Esophagus muscularis mucosa (tissue), 4 donors: ENCODE measurements around the gene TCERG1L. TPM values are rescaled to one million over a fixed set of nuclear protein-coding genes. Genes with fewer than 3 reads are reported as not detected.

Source experiments
- DNase-seq: peaks from one replicate; pipeline ENCODE4 v3.0.0-alpha.2; 2017; ENCODE audit errors: extremely low spot score
- H3K27ac ChIP-seq, 4 donors: fragments of 200-600 bp; sonication (generic); replicated peaks in 1 of 4; 1 replicate in 3 of 4; 2 replicates in 1 of 4; pipeline ENCODE4 v1.5.1; 2016 to 2019; ENCODE audit warnings: mild to moderate bottlenecking in 1 of 4
- H3K27me3 ChIP-seq, 4 donors: fragments of 200-600 bp; sonication (generic); one replicate each; pipeline versions ENCODE4 v1.5.1 to v1.6.0; 2016 to 2019
- H3K36me3 ChIP-seq, 4 donors: fragments of 200-600 bp; sonication (generic); one replicate each; pipeline ENCODE4 v1.5.1; 2016 to 2019
- H3K4me1 ChIP-seq, 4 donors: fragments of 200-600 bp; sonication (generic); one replicate each; pipeline ENCODE4 v1.5.1; 2016 to 2019
- H3K4me3 ChIP-seq, 4 donors: fragments of 200-600 bp; sonication (generic); 1 replicate in 2 of 4; 2 replicates in 2 of 4; pipeline ENCODE4 v1.5.1; 2016 to 2019; ENCODE audit warnings: mild to moderate bottlenecking in 4 of 4, moderate library complexity in 1 of 4
- H3K9me3 ChIP-seq, 4 donors: fragments of 200-600 bp; sonication (generic); 1 replicate in 3 of 4; 2 replicates in 1 of 4; pipeline ENCODE4 v1.5.1; 2016 to 2019
- CTCF ChIP-seq, 3 experiments: fragments of 200-600 bp in 2 of 3; fragments of 450-650 bp in 1 of 3; sonication (generic) in 2 of 3; IDR thresholded peaks; one replicate each; pipeline ENCODE4 v1.5.1; 2017 to 2019; ENCODE audit warnings: antibody characterized with exemption in 3 of 3, mild to moderate bottlenecking in 2 of 3, moderate library complexity in 1 of 3
- EP300 ChIP-seq: sonication (generic); formaldehyde crosslinking; IDR thresholded peaks from one replicate; pipeline ENCODE4 v1.6.1; 2017; ENCODE audit warnings: antibody characterized with exemption
- POLR2A ChIP-seq: fragments of 450-650 bp; IDR thresholded peaks from one replicate; pipeline ENCODE4 v1.6.1; 2017; ENCODE audit warnings: antibody characterized with exemption, moderate library complexity, mild to moderate bottlenecking, low read depth
- POLR2AphosphoS5 ChIP-seq, 2 donors: sonication (generic); formaldehyde crosslinking; IDR thresholded peaks; one replicate each; pipeline ENCODE4 v1.6.1; 2017; ENCODE audit warnings: antibody characterized with exemption in 2 of 2
- WGBS: methylation state at CpG from one replicate; pipeline ENCODE4 v1.1.5; 2018; 5-methylcytosine and 5-hydroxymethylcytosine counted together
- intact Hi-C: fragments of 100-400 bp; cut with DNase I; formaldehyde crosslinking; loops from one replicate; pipeline ENCODE4 v1.15.1; 2023
- total RNA-seq, 4 donors: library from RNA; depleted of rRNA; stranded (reverse); fragments of >200 nt; gene quantifications; one replicate each; pipeline versions ENCODE4 v1.1.0 to v1.2.1, GENCODE V29; 2016

The TCERG1L gene
- total RNA-seq, 4 donors from 2014 or later, result not detected

GRCh38 chr10:131068311-131068710 is 243.2 kb downstream of the TCERG1L start:
- H3K4me3 ChIP-seq, result no peak overlapping the region
- no peak for DNase-seq
- 94% methylated on average over 16 of the region's 16 CpGs for WGBS

GRCh38 chr10:131067690-131068089 is 243.8 kb downstream of the TCERG1L start:
- intact Hi-C loops, result no loop called here
- TF ChIP-seq CTCF (IDR thresholded peaks at IDR 0.05), result no peak
- no peak for TF ChIP-seq POLR2A
- no peak for TF ChIP-seq POLR2AphosphoS5 (IDR thresholded peaks at IDR 0.05)
- no peak for TF ChIP-seq EP300
- no peak overlapping the region for H3K27ac ChIP-seq
- WGBS, result 84% methylated on average over 3 of the region's 4 CpGs
- H3K27me3 ChIP-seq, result peaks cover 0 to 29% (median 0%) of the 10 kb centered on the region in 4 donors
- DNase-seq, result no peak
- H3K4me3 ChIP-seq, result no peak overlapping the region
- H3K36me3 ChIP-seq, result no peaks in the 10 kb centered on the region
- H3K9me3 ChIP-seq, result no peaks in the 10 kb centered on the region
- no peaks in the 10 kb centered on the region for H3K4me1 ChIP-seq

More at GRCh38 chr10:131068311-131068710, 243.2 kb downstream of the TCERG1L start:
- intact Hi-C loops, result no loop called here
- no peak for TF ChIP-seq POLR2A
- TF ChIP-seq POLR2AphosphoS5 (IDR thresholded peaks at IDR 0.05), result no peak
- TF ChIP-seq CTCF (IDR thresholded peaks at IDR 0.05), result no peak
- TF ChIP-seq EP300, result no peak
- Histone ChIP-seq H3K36me3 (no peaks in the 10 kb centered on the region), H3K4me1 (no peaks in the 10 kb centered on the region), H3K27me3 (peaks cover 0 to 25% (median 0%) of the 10 kb centered on the region in 4 donors), H3K9me3 (no peaks in the 10 kb centered on the region), H3K27ac (no peak overlapping the region)

- DNase-seq, result no peak
- no peaks in the 10 kb centered on the region for H3K4me1 ChIP-seq
- peaks cover 0 to 43% (median 0%) of the 10 kb centered on the region in 4 donors for H3K27me3 ChIP-seq
- H3K27ac ChIP-seq, result no peak overlapping the region
- 35% methylated on average over 5 of the region's 5 CpGs for WGBS
- H3K9me3 ChIP-seq, result no peaks in the 10 kb centered on the region
- no peaks in the 10 kb centered on the region for H3K36me3 ChIP-seq
- intact Hi-C loops, result no loop called here
- no peak for TF ChIP-seq POLR2A
- no peak for TF ChIP-seq EP300
- TF ChIP-seq CTCF (IDR thresholded peaks at IDR 0.05), result no peak
- no peak for TF ChIP-seq POLR2AphosphoS5 (IDR thresholded peaks at IDR 0.05)
- H3K4me3 ChIP-seq, result no peak overlapping the region
These were observed 245.7 kb downstream of the TCERG1L start for GRCh38 chr10:131065673-131066305.

GRCh38 chr10:131063311-131063710 is 248.2 kb downstream of the TCERG1L start:
- WGBS, result 89% methylated on average over 2 of the region's 2 CpGs

More at GRCh38 chr10:131063311-131063710, 248.2 kb downstream of the TCERG1L start:
- TF ChIP-seq EP300 (no peak), CTCF (IDR thresholded peaks at IDR 0.05) (no peak), POLR2A (no peak), POLR2AphosphoS5 (IDR thresholded peaks at IDR 0.05) (no peak)
- Histone ChIP-seq H3K4me1 (no peaks in the 10 kb centered on the region), H3K4me3 (no peak overlapping the region), H3K9me3 (peaks cover 0 to 10% (median 8%) of the 10 kb centered on the region in 4 donors), H3K36me3 (no peaks in the 10 kb centered on the region), H3K27ac (no peak overlapping the region), H3K27me3 (peaks cover 0 to 41% (median 0%) of the 10 kb centered on the region in 4 donors)
- no peak for DNase-seq
- intact Hi-C loops, result no loop called here
